HG02852 (cell line): ENCODE measurements around the gene TSPAN13.

Experiments used
- ATAC-seq: cut with Tn5 transposase; IDR thresholded peaks from one replicate; pipeline ENCODE4 v1.9.1; 2021; ENCODE audit warnings: mild to moderate bottlenecking, moderate library complexity; ENCODE audit not compliant: unreplicated experiment

Gene TSPAN13

DNA sequence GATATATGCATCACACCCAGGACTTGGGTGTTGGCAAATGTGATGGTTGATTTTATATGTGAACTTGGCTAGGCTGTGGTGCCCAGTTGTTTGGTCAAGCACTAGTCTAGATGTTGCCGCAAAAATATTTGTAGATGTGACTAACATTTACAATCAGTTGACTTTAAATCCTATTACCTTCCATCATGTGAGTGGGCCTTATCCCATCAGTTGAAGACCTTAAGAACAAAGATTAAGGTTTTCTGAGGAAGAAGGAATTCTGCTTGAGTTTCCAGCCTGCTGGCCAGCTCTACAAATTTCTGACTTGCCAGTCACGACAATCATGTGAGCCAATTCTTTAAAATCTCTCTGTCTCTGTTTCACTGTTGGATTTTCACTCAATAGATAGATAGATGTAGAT is 20.3 kb downstream of the TSPAN13 start:
- ATAC-seq: no peak

DNA sequence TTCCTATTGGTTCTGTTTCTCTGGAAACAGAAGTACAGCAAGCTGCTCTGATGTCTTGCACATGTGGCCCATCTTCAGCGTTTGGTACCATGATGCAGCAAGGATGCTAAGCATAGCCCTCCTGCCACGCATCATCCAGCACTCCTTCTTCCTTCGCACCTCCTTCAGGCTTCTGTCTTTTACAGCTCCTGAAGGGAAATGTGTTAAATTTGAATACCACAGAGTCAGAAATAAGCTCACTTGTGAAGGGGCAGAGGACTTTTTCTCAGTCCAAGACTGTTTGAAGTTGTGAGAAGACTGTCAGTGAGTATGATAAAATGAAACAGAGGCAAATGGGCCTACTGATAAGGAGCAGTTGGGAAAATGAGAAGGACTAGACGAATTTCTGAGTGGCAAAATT is 20.7 kb downstream of the TSPAN13 start:
- no peak for ATAC-seq

DNA sequence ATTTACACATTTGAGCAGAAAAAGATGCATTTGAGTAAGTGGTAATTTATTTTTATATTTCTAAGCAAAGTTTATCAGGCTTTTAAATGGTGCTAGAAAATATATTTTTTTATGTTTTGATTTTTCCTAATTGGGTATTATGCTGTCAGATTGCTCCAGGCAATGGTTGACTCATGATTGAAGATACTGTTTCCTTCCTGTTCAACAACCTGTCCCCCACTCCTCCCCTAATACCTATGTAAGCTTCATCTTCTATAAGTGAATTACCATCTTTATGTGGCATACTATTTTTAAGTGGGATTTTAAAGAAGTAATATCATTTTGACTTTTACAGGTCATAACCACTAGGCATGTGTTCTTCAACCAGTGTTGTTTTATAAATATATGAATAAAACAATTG is 21.4 kb downstream of the TSPAN13 start:
- ATAC-seq: no peak

DNA sequence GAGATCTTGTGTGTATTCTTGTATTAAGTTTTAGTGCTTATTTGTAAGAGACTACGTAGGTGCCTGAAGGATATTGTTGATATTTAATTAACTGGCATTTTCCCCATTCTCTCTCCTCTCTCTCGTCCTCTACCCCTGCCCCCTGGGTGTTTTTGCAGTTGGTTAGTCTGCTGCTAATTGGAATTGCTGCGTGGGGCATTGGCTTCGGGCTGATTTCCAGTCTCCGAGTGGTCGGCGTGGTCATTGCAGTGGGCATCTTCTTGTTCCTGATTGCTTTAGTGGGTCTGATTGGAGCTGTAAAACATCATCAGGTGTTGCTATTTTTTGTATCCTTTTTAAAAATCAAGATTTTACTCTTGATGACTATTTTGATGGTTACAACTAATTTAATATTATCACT is 22.5 kb downstream of the TSPAN13 start:
- no peak for ATAC-seq

DNA sequence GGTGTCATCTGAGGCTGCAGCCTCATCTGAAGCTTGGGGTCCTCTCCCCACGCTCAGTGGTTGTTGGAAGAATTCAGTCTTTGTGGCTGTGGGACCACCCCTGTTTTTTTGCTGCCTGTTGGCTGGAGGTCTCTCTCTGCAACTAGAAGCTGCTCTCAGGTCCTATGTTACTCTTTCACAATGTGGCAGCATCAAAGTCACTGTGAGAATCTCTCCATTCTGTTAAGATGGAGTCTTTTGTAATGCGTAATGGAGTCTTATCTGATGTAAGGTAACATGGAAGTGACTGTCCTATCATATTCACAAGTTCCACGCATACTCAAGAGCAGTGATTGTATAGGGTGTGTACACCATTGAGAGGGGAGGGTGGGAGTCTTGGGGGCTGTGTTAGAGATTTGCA is 24.9 kb downstream of the TSPAN13 start:
- no peak for ATAC-seq

DNA sequence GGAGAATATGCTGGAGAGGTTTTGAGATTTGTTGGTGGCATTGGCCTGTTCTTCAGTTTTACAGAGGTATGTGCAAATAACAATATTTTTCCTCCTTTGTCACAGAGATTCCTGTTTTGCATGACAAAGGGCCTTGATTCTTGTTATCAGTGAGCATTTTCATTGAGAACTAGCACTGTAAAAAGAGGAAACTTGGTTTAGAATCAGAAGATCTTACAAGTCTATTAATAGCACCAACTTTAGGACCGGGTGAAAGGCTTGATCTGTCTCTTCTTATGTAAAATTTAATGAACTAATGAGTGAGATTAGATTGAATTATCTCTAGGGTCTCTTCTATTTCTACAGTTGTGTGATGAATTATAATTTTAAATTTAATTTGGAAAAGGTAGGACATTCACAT is 25.5 kb downstream of the TSPAN13 start:
- no peak for ATAC-seq

DNA sequence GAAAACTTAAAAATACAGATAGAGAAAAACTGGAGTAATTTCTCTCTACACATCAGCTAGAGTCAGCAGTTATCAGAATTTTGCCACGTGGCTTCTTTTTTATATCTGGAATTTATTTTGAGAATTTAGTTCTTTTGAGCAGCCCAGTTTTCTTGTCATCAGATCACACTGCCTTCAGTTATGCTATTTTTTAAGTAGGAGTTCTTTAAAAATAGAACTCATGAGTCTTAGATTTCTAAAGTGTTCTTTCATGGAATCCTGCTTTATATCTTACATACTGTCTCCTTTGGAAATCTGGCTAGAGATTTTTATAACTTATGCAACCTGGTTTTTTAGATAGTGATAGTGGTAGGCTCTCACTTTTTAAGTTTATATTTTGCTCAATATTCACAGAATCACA is 27.0 kb downstream of the TSPAN13 start:
- no peak for ATAC-seq

DNA sequence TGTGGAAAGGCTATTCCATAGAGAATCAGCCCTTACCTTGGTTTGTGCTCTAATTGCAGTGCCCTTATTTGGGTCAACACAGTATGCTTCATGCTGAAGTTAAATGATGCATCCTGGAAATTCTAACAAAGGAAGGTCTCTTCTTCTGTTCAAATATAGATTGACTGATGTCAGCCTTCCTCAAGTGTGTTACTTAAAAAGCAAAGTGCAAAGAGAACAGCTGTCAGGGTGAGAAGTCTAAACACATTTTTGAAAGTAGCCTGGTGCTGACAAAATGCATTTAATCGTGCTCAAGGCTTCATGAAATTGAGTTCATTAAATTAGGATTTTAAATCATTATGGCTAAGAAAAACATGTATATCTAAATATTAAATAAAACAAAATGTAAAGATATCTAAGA is 31.8 kb downstream of the TSPAN13 start:
- ATAC-seq: no peak

DNA sequence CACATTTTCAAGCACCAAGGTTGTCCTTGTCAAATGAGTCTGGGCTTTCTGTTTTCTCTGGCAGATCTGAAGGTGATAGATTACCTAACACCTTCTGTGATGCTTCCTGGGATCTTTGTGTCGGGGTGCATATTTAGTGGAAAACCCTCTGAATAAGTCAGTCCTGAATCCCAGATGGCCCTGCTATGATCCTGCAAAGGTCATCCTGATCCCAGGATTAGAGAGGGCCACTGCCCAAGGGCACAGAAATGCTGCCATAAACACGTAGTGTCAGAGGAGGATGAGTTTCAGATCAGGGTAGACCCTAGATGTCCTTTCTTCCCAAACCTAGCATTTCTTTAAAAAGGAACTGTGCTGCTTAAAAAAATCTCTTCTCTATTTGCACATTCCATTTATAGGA is 32.3 kb downstream of the TSPAN13 start:
- no peak for ATAC-seq

DNA sequence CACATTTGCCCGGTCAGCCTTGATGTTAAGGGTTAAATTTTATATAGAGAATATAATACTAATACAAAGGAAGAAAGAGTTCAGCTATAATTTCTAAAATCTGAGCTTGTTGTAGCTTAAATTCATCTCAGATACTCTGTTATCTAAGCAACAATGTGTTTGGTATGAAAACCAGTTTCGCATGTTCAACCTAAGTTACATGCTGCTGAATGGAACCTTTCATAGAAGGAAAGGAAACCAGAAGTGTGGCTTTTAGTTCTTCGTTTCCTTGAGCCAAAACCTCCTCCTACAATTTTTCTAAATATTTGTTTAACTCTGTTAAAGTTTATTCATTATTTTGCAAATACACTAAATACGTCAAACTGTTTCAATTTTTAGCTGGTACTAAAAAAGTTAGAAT is 32.7 kb downstream of the TSPAN13 start:
- ATAC-seq: no peak

DNA sequence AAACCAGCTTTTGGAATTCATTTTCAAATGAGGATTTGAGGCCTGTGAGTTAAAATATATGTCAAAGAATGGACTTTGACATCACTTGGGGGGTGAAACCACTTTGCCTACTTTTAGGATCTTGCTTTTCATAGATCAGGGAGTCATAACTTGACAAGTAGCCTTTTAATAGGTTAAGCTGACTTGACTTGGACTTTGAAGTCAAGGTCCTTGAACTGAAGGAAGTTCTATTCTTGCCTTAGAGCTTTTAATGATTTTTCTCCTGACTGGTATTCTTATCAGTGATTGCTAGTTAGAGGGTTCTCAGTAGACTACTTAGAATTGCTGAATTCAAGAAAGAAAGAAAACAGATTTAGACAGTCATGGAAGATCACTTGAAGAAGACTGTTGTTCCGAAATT is 33.6 kb downstream of the TSPAN13 start:
- no peak for ATAC-seq

DNA sequence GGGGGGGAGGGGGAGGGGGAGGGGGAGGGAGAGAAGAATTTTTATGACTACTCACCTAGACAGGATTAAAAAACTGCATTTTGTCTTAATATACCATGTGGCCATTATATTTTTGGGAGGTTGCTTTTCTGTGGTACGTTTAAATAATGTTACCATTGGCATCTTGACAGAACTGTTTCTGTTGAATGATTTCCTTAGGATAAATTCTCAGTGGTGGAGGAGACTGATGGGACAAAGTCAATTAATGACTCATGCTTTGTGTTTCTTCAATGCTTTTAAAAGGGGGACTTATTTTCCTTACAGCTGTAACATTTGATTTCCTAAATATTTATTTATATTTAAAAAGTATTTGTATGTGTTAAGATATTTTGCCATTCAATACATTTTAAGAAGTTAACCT is 37.5 kb downstream of the TSPAN13 start:
- no peak for ATAC-seq

DNA sequence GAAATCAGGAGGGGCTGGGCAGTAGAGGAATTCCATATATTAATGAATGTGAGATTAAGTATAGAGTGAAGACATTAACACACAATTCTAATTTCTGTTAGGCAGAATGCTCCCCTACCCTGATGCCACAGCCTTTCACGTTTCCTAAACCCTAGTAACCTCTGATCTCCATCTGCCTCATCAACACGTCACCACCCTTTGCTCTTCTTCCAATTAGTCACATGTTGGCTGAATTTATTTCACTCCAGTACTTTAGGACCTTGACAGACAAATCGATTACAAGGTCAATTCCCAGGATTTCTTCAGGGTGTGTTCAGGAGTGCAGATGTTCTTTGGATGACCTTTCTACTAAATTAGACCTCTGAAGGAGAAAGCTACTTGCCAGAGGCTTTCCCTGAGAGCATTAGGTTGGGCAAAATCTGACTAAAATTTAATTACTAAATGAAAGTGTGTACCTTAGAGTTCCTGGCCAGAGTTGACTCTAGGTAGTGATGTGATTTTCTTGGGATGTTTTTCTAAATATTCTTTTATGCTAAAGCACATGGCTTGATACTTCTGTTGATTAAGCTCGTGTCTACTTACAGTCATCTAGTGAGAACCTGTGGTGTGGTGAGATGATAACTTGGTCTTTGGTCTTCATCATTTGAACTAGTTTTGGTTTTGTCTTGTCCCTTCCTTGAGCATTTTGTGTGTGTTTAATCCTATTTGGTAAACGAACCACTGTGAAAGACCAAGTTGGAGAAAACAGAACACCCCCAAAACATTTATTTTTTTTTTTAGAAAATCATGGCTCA is 38.5 kb downstream of the TSPAN13 start:
- no peak for ATAC-seq

DNA sequence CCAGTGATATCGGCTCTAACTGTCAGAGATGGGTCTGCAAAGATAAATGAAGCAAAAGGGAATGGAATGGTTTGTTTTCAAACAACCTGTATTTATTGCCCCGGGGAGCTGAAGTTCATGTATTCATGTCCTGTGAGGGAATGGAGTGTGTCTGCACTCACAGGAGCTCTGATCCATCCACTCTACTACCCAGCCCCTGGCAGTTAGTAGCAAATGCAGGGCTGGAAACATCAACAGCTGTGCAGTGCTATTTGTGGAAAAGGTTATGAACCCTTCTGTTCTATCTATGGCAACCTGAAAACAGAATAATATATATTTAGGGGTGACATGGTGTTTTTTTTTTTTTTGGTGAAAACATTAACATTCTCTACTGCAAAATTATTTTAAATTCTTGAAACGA is 41.4 kb downstream of the TSPAN13 start:
- ATAC-seq: no peak

DNA sequence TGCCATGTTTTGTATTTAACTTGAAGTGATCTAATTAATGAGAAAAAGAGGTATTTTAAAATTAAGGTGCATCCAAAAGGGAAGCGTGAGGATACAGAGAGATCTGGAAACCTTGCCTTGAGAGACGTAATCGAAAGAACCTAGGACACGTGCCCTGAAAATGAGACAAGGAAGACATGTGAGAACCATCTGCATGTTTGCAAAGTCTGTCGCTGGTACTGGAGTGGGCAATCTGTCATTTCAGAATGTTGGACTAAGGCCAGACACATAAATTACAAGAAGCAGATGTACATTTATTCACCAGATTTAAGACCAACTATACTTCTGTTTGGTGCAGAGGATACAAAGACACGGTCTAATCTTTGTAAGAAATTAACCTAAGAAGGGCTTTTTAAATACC is 42.1 kb downstream of the TSPAN13 start:
- no peak for ATAC-seq

DNA sequence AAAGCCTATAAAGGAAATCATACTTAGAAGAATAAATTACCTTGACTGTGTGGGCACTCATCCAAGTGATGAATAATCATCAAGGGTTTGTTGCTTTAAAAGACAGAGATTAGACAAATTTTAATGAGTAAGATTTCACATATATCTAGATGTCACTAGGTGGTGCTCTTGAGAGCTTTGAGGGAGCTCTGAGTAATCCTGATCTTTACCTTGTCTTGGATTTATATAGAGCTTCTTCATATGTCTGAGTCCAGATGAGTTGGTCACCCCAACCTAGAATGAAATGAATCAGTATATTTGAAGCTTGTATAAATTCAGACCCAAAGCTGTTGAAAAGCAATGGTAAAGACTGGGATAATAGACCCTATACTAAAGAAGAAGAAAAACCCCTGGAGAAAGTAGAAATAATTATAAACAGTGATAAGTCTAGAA is 47.6 kb downstream of the TSPAN13 start:
- peak; percentile 68 for ATAC-seq

DNA sequence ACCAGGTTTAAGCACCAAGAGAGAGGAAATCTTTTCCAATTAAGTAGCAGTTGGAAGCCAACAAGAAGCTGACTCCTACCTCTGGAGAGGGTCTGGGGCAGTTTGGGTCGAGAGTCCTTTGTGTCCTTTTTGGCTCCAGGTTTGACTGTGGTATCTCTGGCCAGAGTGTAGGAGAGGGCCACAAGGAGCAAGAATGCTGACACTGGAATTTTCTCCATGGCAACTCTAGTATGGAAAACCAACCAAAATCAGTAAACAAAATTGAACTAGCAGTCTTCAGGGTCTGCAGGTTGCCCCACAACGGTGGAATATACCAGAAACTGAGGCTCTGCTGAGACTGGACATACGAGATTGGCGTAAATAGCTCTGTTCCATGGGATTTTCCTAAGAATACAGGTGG is 48.0 kb downstream of the TSPAN13 start:
- no peak for ATAC-seq

DNA sequence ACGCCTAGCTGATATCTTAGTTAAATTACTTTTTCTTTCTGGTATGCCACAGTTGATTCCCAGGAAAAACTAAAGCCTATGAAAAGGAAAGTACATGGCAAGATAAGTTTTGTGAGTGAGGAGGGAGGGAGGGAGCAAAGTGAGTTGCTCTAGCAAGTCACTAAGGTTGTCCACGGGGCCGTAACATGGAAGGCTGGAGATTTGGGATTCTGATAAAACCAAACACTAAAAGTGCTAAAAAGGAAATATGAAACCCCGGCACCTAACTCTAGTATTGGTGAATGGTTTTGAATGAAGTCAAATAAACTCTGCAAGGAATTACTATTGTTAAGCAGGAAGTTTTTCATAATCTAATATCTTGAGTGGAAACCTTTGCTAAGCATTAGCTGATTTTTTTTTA is 49.6 kb downstream of the TSPAN13 start:
- ATAC-seq: no peak

DNA sequence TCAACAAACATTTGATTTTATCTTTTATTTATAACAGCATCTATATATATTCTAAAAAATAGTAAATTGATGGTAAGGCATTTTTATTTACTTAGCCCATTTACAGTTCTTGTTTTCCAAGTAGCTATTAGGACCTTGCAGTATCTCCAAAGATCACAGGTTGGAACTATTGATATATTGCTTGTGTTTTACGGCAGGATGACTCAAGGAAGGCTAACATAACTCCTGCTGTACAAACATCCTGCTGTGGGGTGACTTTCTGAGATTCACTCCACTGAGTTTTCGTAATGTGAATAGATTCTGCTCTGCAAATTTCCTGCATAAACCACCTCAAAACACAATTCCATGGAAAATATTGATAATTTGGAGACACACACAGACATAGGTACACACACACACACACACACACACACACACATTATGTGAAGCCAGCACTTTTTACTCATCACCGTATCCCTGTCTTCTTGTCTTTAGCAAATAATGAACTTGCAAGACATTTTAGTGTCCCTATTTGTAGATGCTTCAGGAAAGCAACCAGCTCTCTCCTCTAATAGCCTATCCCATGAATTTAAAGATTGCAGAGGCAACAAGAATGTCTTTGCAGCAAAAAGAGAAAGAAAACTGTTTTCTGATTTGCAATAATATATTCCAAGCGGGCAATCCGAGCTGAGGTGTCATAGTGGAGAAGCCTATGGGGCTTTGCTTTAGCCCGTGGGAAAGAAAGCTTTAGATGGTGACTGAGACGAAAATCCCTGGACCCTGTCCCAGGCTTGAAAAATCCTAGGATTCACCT is 50.5 kb downstream of the TSPAN13 start:
- no peak for ATAC-seq

DNA sequence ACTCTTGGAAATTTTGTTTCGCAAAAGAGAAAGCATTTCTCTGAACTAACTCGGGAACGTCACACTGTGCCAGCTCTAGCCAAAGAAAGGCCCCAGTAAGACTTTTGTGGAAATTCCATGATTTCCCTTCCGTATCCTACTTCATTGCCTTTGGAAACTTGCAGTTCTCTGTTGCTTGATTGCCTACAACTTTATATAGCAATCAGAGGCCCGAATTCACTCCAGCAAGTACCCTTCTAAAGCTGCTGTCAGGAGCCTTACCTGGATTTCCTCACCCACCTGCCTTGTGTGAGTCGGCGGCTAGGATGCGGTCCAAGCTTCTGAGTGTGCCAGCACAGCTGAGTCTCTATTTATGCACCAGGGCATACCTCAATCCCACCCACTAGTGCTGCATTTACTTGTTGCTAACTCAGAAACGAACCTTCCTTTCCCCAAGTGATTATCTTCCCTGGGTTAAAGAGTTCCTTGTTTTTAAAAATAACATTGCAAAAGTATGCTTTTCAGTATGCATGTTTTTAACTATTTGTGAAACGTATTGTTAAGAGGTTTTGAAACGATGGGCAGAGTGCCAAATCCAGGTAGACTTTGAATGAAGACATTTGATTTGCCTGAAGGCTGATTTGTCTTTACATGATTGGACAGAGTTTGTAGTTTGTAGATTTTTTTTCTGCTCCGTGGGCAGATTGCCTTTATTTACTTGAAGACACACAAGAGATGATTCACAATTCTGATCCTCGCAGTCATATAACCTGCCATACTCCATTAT is 51.3 kb downstream of the TSPAN13 start, which contains the start of gene AGR2:
Gene AGR2 (minus strand): TSS at position 326 of the 766 bp plus-strand sequence. CDS start 3,203 bp downstream, outside the sequence.
- no peak for ATAC-seq

DNA sequence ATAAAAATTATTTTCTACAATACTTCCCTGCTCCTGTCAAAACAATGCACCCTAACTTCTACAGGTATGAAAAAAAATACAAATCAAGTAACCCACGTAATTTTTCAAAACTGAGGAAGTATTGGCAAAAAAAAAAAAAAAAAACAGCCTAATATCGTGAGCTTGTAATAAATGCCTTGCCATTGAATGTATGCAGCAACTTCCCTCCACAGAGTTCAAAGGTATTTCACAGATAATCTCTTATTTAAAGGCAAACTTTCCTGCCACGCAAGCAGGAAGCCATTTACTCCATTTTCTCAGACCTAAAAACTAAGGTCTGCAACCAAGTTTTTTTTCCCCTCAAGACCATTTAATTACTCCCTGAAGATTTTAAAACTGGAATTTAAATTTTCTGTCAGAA is 51.9 kb downstream of the TSPAN13 start:
- no peak for ATAC-seq

DNA sequence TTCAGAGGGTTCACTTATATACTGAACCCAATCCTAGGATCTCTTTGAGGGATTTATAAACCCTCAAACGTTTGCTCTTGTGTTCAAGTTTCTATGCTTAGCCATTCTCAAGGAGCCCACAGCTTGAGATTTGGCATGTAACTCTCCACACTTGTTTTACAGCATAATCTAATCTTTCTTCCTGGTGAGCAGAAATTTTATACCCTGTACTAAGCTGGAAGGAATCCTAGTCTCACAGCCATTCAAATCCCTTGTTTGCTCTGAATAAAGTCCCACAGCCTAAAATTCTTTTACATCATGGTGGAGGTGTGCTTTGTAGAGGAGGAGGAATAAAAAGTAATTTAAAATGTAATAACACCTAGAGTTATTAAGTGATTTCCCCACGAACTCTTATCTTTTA is 56.6 kb downstream of the TSPAN13 start:
- no peak for ATAC-seq
